ENCODE results near the gene MMADHC.

- TF ChIP-seq CTCF (IDR thresholded peaks at IDR 0.05), result no peak
- no peak for TF ChIP-seq POLR2A (IDR thresholded peaks at IDR 0.05)
Observed at GRCh38 chr2:149566652-149567051, 20.9 kb downstream of the MMADHC start.

Data from thyroid gland (tissue), 4 donors.